HPDE6-E6E7 (cell line): Measurements from ENCODE around the gene ISG20.

ENCODE experiments used
- DNase-seq: peaks from one replicate; pipeline ENCODE4 v3.0.0; 2011; ENCODE audit warnings: missing footprints; ENCODE audit errors: extremely low spot score

Gene ISG20

DNA sequence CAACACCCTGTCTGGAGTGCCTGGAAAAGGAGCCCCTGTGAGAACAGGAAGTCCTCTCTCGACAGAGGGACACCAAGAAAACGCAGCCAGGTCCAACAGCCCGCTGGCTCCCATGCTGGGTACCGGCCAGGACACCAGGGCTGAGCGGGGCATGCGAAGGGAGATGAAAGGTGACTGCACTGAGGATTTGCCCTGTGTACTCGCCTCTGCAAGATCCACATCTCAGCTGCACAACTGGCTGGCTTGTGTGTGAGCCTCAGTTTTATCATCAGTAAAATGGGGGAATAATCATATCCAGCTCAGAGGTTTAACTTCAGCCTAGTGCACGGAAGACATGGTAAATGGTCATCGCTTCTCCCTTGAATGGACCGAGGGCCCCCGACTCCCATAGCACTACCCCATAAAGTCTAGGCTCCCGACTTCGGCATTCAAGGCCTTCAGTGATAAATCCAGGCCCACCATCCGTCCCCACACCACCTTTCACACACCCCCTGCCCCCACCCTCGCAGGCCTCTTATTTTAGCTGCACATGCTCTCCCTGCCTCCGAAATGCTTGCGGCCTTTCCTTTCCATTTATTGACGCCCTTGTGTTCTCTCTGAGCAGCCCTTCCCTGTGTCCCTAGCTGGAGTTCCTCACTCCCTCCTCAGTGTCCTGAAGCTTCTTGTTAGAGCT is 15.8 kb downstream of the ISG20 start:
- DNase-seq = no peak

DNA sequence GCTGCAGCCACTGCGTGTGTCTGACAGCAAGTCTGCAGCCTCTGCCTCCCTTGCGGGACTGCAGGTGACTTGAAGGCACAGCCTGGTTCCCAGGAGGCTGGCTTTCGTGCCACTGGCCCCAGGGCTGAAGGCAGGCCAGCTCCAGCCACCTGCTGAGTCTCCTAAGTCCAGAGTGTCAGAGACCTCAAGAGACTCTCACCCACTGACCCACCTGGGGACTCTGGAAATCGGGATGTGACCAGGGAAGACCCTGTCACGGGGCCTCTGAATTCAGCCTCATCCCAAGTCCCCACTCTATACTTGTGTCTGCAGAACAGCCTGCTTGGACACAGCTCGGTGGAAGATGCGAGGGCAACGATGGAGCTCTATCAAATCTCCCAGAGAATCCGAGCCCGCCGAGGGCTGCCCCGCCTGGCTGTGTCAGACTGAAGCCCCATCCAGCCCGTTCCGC is 16.3 kb downstream of the ISG20 start:
- DNase-seq = no peak

DNA sequence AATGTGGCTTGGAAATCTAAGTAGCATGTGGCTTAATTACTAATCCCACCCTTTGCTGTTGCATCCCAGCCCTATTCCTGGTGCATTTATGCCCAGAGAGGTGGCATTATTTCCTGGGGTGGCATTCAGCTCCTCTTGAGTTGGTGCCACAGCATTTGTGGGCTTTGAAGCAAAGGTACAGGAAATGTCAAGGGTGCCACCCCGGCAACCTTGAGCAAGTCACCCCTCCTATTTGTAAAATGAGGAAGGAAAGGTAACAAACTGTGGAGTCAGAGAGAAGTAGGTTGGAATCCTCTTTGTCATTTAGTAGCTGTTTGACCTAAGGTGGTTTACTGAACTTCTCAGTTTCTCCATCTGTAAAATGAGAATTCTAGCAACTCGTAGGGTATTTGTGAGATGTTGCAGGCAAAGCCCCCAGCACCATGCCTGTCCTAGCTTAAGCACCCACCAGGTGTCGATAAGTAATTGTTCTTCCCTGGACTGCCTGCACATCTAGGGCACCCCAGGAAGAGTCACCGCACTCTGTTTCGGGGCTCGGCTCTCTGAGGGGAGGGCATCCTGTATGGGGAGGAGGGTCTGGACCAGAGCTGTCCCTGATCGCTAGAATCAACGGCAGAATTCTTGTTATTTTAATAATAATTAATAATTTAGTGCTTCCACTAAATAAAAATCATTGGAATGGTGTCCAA is 17.1 kb downstream of the ISG20 start:
- DNase-seq = no peak

DNA sequence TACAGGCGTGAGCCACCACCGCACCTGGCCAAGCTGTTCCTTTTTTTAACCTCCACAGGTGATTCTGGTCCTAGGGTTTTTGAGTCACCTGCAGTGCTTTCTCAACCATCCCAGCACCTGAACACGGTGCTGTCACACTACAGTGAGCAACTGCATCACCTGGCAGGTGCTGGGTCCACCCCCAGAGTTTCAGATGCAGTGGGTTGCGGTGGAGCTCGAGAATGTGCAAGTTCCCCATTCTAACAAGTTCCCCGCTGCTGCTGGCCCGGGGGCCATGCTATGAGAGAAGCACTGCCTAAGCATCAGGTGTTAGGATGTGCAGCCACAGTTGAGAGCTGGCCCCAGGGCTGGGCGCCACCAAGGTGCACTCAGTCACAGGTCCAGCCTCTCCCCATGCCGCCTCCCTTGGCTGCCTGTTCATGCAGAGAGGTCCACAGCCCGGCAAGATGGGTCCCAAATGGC is 18.0 kb downstream of the ISG20 start:
- no peak for DNase-seq

DNA sequence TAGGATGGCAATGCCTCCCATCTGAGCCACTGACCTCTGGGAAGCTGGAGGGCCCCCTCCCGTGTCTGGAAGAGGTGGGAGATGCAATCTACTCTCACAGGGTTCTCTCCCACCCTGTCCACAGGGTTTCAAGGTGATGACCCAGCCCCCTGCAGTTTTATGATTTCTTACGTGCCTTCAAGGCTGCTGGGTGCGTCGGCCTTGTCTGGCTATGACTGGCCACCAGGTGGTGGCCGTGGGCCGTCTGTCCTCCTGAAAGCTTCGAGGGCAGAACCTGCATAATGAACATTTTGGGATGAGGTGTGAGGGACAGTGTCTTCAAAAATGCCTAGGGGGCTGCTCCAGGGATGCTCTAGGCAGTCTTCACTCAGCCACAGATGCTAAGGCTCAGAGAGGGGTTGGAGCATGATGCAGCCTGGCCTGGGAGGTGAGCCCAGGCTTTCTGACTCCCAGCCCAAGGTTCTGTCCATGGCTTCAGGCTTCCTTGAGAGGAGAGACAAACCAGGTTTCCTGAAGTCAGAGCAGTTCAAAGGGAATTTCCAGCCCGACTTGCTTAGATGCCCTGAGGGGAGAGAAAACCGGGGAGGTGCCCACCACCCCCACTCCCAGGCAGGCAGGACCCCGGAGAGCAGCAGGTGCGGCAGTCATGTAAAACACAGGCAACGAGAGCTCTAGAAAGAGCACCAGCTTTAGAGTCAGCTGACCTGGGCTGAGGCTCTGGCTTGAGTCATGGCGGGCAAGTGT is 18.7 kb downstream of the ISG20 start:
- DNase-seq = no peak

DNA sequence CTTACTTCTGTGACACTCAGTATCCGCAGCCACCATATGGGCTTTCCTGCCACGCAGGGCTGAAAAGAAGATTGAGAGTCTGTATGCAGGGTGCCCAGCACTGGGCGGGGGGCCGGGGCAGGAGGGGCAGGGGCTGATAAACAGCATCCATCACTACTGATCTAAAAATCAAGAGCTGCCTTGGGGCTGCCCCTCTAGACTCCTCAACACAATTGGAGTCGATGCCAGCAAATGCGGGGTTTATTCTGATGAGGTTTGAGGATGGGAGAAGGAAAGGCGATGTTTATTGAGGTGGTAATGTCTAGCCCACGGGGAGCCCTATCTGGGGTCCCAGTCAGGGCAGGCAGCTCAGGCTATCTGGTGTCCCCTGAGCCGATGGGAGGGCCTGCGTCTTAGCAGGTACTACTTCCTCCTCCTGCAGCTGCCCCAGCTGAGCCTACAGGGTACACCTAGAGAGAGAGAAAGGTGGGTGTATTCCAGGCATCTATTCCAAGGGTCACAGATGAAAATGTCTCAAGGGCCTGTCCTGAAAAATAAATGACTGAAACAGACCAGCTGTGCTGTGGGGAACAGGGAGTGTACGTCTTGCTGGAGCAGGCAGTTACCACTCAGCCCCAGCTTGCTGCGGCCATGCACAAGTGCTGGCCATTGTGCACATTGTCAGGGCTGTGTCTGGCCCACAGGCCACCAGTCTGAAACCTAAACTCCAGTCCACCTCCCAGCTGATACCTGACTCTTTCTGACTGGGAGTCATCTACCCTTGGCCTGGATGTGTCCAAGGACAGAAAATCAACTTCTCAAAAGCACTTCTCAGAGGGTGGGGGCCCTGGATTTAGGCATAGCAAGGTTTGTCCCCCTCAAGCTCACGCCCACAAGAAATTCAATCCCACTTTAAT is 19.5 kb downstream of the ISG20 start:
- no peak for DNase-seq

DNA sequence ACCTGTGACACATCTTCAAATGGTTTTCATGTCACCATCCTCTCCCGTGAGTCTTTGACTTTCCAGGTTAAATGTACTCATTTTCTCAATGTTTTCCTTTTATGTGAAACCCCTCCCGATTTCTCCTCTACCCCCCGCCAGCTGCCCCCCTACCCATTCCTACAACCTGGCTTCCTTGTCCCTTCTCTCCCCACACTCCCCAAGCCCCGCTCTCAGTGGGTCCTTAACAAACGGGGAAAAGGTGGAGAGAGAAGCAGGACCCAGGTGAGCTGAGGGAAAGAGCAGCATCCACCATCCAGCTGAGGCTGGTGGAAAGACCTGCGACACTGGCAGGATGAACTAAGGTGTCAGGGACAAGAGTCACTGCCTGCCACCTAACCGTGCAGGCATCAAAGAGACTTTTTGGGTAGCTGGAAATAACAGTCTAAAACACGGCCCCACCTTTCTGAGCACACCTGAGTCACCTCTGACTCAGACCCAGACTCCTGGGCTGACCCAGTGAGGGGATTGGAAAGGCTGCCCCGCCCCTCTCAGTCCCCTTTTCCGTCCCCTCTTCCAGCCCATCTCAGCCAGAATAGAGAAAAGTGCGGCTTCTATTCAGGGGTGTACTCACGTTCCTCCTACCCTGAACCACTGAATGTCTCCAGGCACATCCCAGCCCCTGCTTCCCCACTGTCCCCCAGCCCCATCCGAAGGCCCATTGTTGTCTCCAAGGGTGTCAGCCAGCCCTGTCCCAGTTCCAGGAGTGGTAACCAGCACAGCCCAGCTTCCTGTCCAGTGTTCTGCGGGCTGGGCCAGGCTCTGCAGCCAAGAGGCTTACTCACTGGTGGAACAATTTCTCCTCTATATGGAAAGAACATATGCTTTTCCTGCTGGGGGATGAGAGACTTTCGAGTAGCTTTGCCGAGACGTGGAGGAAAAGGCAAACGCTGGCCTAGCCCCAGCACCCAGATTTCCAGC is 20.4 kb downstream of the ISG20 start:
- peak; percentile 84 for DNase-seq

DNA sequence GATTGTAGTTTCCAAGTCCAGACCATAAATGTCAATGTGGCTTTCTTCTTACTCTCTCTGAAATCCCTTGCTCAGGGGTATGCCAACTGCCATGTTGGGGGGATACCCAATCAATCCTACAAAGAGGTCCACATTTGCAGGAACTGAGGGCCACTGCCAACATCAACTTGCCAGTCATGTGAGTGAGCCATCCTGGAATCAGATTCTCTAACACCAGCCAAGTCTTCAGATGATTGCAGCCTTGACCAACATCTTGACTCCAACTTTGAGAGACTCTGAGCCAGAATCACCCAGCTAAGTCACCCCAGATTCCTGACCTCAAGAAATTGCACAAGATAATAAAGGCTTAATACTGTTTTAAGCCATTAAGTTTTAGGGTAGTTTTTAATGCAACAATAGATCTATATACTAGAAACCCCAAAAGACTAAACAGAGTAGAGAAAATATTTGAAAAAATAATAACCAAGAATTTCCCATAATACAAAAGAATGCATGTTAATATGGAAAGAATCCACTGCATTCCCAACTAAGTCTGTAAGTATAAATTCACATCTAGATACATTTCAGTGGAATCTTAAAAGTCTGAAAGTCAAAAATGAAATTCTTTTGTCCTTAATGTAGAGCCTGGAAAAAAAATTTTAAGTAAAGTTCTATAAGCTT is 22.4 kb downstream of the ISG20 start:
- no peak for DNase-seq

DNA sequence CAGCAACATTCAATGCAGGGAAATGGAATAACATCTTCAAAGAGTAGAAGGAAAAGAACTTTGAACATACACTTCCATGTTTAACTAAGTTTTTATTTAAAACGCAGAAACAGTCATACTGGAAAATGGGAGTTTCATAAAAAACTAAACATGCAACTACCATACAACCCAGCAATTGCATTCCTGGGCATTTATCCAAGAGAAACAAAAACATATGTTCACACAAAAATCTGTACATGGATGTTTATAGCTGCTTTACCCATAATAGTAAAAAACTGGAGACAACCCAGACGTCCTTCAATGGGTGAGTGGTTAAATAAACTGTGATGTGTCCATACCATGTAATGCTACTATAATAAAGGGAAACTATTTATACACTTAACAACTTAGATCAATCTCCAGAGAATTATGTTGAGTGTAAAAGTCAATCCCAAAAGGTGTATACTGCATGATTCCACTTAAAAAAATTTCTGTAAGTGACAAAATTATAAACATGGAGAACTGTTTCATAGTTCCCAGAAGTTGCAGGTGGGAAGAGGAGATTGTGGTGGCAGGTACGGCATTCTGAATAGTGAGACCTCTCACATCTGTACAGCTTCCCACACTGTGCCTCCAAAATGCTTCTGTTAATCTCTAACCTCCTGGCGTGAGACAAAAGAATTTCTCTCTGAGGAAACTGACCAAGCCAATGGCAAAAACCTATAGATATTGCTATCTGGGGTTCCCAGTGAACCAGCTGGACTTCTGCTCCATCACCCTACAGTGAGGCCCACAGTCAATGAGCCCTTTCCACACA is 23.1 kb downstream of the ISG20 start:
- DNase-seq = no peak

DNA sequence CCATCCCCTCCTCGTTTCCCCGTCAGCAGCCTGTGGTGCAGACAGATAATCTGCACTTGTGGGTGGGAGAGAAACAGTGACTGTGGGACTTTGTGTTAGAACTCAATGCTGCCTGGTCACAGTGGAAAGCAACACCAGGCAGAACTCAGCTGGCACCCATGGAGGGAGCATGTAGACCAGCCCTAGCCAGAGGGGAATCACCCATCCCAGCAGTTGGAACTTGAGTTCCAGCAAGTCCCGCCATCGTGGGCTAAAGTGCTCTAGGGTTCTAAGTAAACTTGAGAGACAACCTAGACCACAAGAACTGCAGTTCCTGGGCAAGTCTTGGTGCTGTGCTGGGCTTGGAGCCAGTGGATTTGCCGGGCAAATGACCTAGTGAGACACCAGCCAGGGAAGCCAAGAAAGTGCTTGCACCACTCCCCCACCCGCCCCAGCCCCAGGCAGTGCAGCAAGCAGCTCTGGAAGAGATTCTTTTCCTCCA is 24.4 kb downstream of the ISG20 start:
- no peak for DNase-seq

DNA sequence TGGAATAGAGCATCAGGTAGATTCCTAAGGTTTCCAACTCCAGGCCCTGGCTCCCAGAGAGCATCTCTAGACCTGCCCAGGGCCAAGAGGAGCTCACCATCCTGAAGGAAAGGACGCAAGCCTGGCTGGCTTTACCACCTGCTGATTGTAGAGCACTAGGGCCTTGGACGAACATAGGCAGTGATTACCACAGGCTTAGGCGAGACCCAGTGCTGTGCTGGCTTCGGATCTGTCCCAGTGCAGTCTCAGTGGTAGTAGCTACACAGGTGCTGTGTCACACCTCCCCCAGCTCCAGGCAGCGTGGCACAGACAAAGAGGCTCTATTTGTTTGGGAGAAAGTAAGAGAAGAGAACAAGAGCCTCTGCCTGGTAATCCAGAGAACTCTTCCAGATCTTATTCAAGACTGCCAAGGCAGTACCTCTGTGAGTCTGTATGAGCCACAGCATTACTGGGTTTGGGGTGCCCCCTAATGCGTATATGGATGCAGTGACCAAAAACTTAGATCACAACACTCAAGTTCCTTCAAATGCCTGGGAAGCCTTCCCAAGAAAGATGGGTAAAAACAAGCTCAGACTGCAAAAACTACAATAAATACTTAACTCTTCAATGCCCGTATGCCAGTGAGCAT is 25.4 kb downstream of the ISG20 start:
- DNase-seq = no peak

DNA sequence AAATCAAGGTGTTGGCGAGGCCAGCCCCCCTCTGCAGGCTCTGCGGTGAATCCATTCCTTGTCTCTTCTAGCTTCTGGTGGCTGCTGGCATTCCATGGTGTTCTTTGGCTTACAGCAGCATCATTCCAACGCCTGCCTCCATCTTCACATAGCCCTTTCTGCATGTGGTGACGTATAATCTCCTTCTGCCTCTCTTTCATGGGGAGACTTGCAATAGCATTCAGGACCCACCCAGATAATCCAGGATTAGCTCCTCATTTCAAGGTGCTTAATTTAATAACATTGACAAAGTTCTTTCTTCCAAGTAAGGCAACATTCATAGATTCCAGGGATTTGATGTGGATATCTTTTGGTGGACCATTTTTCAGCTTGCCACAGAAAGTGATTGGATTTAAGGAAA is 35.8 kb downstream of the ISG20 start:
- DNase-seq = no peak

DNA sequence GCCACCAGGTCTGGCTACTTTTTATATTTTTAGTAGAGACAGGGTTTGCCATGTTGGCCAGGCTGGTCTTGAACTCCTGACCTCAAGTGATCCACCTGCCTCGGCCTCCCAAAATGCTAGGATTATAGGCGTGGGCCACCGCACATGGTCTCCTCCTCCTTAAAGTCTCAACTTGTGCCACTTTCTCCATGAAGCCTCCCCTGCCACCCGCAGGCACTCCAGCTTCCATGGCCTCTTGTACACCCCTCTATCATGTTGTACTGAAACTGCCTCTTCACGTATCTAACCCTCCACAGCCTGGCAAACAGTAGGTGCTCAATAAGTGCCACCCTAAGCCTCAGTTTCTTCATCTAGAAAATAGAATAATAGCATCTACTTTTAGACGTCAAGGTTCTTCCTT is 39.9 kb downstream of the ISG20 start:
- no peak for DNase-seq

DNA sequence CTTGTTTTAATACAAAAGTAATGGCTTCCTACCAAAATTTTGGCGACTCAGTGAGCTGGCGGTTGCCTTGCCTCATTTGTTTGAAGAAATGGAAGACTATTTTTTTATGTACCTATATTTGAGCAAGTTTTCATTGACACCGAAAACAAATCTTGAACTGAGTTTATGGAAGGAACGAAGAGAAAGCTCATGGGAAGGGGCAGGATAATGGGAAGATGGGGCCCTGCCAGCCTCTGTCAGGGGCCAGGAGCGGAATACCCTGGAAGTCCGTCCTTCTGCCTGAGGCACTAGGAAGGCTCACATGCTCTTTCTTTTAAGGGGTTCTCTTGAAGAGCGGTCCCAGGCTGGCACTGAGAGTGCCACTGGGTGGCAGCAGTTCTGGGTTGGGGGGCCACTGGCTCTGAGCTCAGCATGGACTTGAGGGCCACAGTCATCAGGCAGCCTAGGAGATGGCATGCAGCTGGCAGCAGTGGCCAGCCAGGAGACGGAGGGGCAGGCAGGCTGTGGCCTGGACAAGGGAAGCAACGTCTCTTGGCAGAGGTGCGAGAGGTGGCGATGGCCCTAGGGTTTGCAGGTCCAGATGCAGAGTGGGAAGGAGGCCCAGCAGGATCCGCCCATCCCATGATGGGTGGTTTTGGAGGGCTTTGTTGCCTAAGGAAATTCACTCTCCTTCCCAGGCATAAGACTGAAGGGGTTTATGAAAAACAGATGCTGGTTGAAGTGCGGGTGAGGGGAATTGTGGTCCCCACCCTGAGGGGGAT is 41.6 kb downstream of the ISG20 start:
- DNase-seq = no peak

DNA sequence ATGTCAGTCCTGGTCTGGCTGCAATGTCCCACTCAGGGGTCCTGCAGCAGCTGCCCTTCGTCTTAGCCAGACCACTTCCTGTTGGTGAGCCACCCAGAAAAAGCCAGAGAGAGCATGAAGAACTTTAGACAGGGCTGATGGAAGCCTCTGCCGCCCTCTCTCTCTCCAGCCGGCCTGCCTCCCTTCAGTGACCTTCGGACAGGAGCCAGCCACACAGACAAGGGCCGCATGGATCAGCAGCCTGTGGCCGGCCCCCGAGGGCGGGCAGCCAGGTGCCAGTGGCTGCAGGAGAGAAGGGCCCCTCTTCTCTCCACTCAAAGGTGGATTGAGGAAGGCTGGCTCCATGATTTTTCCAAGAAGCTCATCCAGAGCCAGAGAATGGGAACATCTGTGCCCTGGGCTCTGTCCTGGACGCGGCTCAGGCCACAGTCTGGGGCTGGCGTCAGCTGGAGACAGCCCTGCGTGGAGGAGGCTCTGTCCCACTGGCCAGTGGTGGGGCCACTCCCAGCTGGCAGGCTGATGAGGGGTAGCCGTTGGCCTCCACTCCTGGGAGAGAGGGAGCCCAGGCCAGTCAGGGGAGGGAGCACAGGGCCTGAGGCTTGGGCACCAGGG is 42.9 kb downstream of the ISG20 start:
- DNase-seq = no peak

DNA sequence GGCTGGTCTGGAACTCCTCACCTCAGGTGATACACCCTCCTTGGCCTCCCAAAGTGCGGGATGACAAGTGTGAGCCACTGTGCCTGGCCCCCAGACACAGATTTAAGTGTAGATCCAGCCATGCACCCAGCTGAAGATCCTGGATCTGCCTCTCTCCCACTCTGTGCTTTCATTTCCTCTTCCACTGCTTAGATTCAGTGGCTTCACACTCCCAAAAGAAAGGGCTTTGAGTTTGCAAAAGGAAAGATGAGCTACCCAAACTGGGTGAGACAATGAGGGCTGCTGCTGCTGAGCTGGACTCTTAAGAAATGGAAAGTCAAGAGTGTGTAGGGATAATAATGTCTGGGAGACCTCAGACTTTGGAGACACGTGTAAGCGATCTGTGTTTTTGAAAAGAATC is 45.5 kb downstream of the ISG20 start:
- no peak for DNase-seq

DNA sequence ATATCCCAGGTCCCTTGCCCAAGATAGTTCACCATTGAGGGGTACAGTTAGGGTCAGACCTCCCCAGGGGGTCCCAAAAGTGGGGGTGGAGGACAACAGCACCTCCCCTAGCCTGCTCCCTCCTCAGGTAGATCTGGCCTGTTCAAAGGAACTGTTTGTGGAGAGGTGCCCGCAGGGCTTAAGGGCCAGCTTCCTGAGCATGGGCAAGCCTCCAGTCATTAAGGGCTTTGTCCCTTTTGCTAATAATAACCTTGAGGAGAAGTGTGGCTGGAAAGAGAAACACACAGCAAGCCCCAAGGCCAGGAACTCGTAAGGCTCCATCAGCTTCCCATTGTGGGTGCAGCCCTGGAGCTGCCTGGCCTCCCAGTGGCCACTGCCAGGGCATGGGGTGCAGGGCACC is 47.4 kb downstream of the ISG20 start:
- no peak for DNase-seq
